ENCODE measurements around the gene EN1.

DNA sequence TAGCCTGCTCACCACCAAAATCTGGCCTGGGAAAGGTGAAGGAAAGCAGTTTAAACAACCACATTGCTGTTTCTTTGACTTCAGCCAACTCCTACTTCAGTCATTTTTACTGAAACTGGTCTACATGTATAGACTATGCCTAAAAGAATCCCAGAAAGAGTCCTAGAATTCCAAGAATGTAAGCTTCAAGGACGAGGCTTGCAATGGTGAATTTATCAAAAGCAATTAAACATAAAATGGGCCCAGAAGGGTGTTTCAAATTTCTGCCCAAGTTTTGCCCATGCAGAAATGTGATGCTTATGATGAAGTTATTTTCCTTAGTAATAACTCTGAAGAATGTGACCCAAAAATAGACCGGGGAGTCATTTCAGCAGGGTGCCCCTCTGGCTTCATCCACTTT lies 16.6 kb downstream of the EN1 start:
- TF ChIP-seq, protein P1, sequence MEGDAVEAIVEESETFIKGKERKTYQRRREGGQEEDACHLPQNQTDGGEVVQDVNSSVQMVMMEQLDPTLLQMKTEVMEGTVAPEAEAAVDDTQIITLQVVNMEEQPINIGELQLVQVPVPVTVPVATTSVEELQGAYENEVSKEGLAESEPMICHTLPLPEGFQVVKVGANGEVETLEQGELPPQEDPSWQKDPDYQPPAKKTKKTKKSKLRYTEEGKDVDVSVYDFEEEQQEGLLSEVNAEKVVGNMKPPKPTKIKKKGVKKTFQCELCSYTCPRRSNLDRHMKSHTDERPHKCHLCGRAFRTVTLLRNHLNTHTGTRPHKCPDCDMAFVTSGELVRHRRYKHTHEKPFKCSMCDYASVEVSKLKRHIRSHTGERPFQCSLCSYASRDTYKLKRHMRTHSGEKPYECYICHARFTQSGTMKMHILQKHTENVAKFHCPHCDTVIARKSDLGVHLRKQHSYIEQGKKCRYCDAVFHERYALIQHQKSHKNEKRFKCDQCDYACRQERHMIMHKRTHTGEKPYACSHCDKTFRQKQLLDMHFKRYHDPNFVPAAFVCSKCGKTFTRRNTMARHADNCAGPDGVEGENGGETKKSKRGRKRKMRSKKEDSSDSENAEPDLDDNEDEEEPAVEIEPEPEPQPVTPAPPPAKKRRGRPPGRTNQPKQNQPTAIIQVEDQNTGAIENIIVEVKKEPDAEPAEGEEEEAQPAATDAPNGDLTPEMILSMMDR (IDR thresholded peaks at IDR 0.05), result no peak
- TF ChIP-seq POLR2A (IDR thresholded peaks at IDR 0.05), result no peak
- TF ChIP-seq POLR2AphosphoS5 (IDR thresholded peaks at IDR 0.05), result no peak
- TF ChIP-seq EP300 (IDR thresholded peaks at IDR 0.05), result no peak
